IMR-90 (cell line): ENCODE measurements around the gene KANSL3.

Source experiments
- BHLHE40 ChIP-seq: fragments of 150-350 bp; IDR thresholded peaks from 2 replicates; pipeline ENCODE4 v1.6.1; 2016; ENCODE audit warnings: mild to moderate bottlenecking, low read depth, low read length
- CEBPB ChIP-seq: IDR thresholded peaks from 2 replicates; pipeline ENCODE4 v1.6.1; 2012; ENCODE audit warnings: low read depth, low read length, improper control_type of control experiment
- RCOR1 ChIP-seq: IDR thresholded peaks from 2 replicates; pipeline ENCODE4 v1.6.1; 2012; ENCODE audit warnings: mild to moderate bottlenecking, low read length, improper control_type of control experiment; ENCODE audit not compliant: insufficient replicate concordance
- TF ChIP-seq, protein P1 (sequence below): fragments of 150-350 bp; IDR thresholded peaks from 2 replicates; pipeline ENCODE4 v1.6.1; 2017; ENCODE audit warnings: mild to moderate bottlenecking, antibody characterized with exemption, low read length, low read depth
- TF ChIP-seq, protein P2 (sequence below): conservative IDR thresholded peaks from 2 replicates; pipeline ENCODE4 v1.5.1; 2012; ENCODE audit warnings: mild to moderate bottlenecking, low read depth, low read length, improper control_type of control experiment
- TF ChIP-seq, protein P3 (sequence below): fragments of 150-350 bp; IDR thresholded peaks from 2 replicates; pipeline ENCODE4 v1.6.1; 2016; ENCODE audit warnings: low read depth, mild to moderate bottlenecking, low read length, moderate library complexity, borderline replicate concordance

DNA sequence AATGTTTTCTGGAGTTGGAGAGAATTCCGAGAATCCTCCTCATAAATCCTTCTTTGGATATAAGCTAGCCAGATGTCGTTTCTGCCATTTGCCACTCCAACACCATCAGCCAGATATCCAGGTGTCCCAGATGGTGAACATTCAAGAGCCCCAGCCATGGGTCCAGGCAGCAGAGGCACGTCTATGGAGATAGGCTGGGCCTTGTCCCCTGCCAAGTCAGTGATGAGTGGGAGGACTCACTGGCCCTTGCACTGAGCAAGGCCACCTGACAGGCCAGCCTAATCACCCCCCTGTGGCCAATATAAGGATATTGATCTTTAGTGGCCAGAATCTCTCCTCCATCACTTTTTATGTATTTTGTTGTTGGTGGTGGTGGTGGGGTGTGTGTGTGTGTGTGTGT, 73.5 kb downstream of the KANSL3 start:
- TF ChIP-seq, protein P1, sequence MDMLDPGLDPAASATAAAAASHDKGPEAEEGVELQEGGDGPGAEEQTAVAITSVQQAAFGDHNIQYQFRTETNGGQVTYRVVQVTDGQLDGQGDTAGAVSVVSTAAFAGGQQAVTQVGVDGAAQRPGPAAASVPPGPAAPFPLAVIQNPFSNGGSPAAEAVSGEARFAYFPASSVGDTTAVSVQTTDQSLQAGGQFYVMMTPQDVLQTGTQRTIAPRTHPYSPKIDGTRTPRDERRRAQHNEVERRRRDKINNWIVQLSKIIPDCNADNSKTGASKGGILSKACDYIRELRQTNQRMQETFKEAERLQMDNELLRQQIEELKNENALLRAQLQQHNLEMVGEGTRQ: no peak
- TF ChIP-seq, protein P2, sequence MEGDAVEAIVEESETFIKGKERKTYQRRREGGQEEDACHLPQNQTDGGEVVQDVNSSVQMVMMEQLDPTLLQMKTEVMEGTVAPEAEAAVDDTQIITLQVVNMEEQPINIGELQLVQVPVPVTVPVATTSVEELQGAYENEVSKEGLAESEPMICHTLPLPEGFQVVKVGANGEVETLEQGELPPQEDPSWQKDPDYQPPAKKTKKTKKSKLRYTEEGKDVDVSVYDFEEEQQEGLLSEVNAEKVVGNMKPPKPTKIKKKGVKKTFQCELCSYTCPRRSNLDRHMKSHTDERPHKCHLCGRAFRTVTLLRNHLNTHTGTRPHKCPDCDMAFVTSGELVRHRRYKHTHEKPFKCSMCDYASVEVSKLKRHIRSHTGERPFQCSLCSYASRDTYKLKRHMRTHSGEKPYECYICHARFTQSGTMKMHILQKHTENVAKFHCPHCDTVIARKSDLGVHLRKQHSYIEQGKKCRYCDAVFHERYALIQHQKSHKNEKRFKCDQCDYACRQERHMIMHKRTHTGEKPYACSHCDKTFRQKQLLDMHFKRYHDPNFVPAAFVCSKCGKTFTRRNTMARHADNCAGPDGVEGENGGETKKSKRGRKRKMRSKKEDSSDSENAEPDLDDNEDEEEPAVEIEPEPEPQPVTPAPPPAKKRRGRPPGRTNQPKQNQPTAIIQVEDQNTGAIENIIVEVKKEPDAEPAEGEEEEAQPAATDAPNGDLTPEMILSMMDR: no peak
- TF ChIP-seq, protein P3, sequence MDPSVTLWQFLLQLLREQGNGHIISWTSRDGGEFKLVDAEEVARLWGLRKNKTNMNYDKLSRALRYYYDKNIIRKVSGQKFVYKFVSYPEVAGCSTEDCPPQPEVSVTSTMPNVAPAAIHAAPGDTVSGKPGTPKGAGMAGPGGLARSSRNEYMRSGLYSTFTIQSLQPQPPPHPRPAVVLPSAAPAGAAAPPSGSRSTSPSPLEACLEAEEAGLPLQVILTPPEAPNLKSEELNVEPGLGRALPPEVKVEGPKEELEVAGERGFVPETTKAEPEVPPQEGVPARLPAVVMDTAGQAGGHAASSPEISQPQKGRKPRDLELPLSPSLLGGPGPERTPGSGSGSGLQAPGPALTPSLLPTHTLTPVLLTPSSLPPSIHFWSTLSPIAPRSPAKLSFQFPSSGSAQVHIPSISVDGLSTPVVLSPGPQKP: no peak
- TF ChIP-seq CEBPB (no peak), RCOR1 (no peak), BHLHE40 (no peak)
